ENCODE data around the gene CD200R1L.

CD200R1L gene

DNA sequence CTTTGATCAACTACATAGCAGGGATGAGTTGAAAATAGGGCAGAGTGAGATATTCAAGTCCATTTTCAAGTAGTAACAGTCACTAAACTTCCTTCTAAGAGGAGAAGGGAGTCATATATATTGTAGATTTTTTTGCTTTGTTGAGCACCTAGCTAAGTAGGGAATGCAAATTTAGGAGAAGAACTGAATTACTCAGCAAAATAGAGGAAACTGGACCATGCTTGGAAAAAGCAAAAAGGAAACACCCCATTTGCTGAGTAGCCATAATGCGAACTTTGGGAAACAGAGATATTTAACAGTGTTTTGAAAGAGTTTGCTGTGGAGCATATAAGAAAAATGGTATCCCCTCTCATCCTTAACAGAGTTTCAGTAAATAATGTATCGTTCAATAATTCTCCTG, 54.9 kb downstream of the CD200R1L start:
- DNase-seq (ENCODE audit: low spot score), result no peak

- DNase-seq (ENCODE audit: low spot score), result no peak
Observed at GRCh38 chr3:112789787-112790186, 56.9 kb downstream of the CD200R1L start.

- DNase-seq (ENCODE audit: low spot score), result no peak
Observed at GRCh38 chr3:112786881-112787579, 59.6 kb downstream of the CD200R1L start.

DNA sequence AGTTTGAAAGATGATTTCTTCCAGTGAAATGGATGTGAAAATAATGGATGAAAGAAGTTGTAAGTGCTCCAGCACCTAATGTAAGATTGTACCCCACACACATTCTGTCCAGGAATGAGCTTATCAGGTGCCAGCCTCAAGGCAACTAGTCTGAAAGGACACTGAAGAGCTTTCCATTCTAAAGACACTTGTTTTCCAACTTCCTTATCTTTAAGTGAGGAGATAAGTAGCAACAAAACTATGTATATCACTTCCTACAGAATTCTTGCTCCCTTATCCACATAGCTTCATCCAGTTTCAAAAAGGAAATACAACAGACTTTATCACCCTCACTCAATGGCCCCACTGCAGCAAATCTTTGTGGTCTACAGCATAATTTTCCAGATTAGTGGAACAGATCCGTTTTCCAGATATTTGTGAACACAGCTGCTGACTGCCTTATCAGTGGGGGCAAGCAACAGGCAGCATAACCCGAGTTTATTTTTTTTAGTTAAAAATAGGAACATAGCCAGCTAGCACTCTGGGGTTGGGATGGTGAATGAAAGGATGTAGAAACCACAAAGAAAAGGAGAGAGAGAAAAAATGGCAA, 60.6 kb downstream of the CD200R1L start:
- DNase-seq (ENCODE audit: low spot score), result no peak

- DNase-seq (ENCODE audit: low spot score), result no peak
Observed at GRCh38 chr3:112785321-112786001, 61.2 kb downstream of the CD200R1L start.

GRCh38 chr3:112782491-112782890, 64.2 kb downstream of the CD200R1L start:
- DNase-seq (ENCODE audit: low spot score), result no peak

GRCh38 chr3:112781599-112781998, 65.1 kb downstream of the CD200R1L start:
- no peak for DNase-seq (ENCODE audit: low spot score)

DNA sequence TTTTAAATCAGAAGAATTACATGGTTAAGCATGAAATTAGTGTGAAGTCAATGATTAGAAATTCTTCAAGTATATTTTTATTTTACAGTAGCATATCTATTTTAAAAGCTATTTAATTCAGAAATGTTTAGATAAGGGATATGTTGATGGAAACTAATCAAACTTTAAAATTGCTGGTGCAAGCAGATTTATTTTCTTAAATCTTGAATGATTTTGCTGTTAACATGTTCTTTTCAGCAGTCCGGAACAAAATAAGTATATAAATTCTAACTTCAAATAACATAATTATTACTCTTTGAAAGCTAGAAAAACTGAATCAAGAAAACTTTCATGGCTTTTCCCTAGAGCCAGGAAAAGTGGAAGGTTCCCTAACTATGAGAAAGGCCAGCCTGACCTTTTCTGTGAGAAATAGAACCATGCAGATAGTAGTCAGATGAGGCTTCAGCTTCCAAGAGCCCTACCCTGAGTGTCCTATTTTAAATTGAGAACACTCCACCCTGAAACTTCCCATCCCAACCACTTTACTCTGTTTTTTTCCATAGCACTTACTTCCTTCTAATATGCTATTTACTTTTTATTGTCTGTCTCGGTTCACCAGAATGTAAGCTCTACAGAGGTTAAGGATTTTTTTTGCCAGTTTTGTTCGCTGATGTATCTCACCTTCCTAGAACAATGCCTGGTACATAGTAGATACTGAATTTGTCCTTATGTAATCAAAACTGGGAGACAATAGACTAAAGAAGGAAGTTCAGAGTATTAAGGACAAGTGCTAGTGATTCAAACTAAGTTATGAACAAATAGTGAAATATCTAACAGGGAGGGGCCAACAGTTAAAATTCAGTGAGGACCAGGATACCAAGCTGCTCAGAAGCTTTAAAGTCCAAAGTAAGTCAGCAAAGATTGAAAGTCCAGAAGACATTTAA, 66.8 kb downstream of the CD200R1L start:
- no peak for DNase-seq (ENCODE audit: low spot score)

DNA sequence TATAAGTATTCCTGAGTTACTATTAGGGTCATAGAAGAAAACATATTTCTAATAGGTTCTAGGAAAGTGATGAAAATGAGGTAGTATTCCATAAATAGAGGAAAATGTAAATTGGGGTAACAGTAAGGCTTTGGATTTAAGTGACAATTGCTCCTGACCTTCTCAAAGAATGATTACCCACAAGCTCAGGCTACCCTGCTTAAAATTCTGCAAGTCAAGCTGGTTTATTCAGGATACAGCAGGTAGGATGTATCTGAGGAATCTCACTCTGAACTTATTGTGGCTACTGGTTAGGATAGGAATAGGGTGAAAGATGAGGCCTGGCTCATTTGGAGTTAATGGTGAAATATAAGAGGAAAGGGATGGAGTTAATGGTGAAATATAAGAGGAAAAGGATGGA, 67.7 kb downstream of the CD200R1L start:
- DNase-seq (ENCODE audit: low spot score), result no peak

DNA sequence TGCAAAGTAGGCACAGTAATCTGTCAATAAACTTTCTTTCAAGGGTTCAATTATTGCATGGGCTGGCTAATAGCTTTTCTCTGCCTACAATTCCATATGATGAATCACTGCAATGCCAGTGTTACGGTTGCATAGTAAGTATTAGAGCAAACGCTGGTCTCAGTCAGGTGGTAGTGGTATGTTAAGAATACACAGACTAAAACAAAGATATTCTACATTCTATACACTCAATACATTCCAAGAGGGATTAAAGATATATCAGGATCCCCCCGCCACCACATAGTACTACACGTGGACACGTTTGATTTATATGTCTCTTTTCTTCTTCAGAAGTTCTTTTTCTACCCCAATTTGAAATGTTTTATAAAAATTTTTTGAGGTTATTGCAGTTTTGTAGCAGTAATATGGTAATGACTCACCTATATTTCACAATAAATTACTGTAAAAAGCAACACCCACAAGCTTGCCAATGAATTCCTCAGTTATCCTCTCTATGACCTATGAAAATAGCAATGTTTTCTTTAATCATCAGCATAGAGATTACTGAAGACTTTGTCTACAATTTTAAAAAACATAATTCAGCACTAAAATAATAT, 68.2 kb downstream of the CD200R1L start:
- no peak for DNase-seq (ENCODE audit: low spot score)

- DNase-seq (ENCODE audit: low spot score), result no peak
Observed at GRCh38 chr3:112777811-112778210, 68.9 kb downstream of the CD200R1L start.

DNA sequence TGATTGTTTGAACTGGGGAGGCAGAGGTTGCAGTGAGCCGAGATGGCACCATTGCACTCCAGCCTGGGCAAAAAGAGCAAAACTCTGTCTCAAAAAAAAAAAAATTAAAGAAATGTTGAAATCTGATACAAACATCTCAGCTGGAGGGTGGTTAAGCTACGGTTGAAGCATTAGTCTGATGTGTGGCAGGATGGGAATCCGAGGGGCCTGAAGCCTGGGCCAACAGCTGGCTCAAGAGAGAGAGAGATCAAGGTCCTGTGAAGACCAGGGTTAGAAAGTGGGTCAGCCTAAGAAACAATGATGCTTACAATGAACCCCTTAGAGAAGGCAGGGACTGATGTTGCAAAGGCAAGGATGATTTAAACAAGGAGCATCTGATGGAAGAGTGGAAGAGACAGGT, 69.8 kb downstream of the CD200R1L start:
- DNase-seq (ENCODE audit: low spot score), result no peak

- DNase-seq (ENCODE audit: low spot score), result no peak
Observed at GRCh38 chr3:112776000-112776399, 70.7 kb downstream of the CD200R1L start.

DNA sequence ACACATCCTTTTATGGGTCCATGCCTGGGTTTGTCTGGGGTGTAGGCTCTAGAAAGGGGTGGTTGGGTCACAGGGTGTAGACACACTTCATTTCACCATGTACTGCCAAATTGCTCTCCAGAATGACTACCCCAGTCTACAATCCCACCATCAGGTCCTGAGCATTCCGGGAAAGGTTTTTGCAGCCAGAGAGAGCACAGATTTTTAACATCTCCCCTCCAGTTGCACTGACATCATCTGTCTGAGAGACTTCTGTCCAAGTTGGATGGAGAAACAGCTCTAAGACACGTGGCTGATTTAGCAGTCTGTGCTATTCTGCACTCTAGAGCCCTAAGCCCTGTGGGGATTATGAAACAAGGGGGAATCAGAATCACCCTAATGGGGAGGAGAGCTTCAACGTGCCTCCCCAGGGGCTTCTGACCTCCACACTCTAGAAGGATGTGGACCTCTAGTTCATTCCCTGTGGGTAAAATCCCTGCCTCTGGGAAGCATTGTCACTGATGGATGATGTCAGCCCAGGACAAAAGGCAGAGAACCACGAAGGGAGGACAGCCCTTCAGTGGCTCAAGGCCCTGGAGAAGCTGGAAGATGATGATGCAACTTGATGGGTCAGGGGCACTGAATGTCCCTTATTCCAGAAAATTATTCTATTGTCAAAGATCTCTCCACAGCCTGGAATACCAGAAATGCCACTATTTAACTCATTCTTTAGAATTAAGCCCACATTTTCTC, 71.5 kb downstream of the CD200R1L start:
- DNase-seq (ENCODE audit: low spot score), result no peak

DNA sequence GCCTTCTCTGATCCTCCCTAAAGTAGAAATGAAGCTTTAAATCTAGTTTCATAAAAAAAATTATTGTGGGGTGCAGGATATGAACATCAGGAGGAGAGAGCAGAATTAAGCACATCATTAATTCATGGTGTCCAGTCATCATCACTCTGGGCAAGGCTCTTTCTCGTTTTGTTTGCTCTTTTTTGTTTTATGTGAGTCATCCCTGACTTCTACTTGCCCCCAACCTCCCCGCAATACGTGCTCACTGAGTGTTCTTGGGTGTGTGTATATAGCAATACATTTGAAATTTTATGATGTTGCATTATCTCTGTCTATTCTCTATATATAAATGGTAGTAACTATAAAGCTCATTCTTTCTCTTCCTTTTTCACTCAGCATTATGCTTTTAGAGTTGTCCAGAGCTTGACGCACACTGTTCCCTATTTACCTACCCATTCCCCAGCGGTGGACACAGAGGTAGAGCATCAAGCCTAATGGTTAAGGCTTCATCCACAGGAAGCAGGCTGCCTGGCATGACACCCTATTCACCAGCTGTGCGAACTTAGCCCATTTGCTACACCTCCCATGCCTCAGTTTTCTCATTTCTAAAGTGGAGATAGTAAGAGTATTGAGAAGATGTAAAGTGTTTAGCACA, 72.3 kb downstream of the CD200R1L start:
- peak; percentile 42 for DNase-seq (ENCODE audit: low spot score)

GRCh38 chr3:112773864-112774263, 72.8 kb downstream of the CD200R1L start:
- peak; percentile 68 for DNase-seq (ENCODE audit: low spot score)

DNA sequence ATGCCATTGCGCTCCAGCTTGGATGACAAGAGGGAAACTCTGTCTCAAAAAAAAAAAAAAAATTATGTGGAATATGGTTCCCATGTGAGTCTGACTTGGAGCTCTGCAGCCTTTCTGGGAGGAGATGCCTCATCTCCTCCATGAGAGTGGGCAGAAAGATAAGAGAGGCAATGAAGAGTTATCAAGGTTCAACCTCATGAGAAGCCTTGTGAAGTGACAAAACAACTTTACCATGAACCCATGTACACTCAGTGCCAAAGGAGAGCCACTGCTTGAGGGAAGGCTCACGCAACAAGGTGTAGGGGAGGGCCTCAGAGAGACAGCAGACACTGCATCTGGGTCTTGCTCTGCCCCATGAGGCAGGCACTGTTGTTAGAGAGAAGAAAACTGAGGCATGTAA, 75.7 kb downstream of the CD200R1L start:
- DNase-seq (ENCODE audit: low spot score), result no peak

DNA sequence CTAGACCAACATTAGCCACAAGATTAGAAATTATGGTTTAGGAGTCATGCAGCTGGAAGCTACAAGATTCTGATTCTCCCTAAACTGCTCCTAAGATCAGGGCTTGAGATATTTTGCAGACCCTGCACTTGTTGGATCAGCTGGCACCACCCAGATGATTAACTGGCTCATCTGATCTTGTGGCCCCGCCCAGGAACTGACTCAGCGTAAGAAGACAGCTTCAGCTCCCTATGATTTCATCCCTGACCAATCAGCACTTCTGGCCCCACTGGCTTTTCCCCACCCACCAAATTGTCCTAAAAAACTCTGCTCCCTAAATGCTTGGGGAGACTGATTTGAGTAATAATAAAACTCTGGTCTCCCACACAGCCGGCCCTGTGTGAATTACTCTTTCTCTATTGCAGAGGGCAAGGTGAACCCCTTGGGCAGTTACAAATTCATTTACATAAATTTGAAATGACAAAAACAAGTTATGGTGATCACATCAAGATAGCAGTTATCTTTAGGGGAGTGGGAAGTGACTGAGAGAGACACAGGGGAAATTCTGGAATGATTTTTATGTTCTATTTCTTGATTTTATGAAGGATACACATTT, 76.5 kb downstream of the CD200R1L start:
- DNase-seq (ENCODE audit: low spot score), result no peak

GRCh38 chr3:112769286-112769978, 77.2 kb downstream of the CD200R1L start:
- no peak for DNase-seq (ENCODE audit: low spot score)

GRCh38 chr3:112767777-112768176, 78.9 kb downstream of the CD200R1L start:
- no peak for DNase-seq (ENCODE audit: low spot score)
